ENCODE results near the gene TAAR2. TPM values are rescaled to one million over a fixed set of nuclear protein-coding genes. Genes with fewer than 3 reads are reported as not detected.
"Not testable (repeated sequence)": the region's sequence is repeated elsewhere in the genome, so short reads cannot be mapped to it uniquely, and the experiment has no call there.

Gene TAAR2
- total and polyA plus RNA-seq, 2 donors (not counting 1 experiment from before 2014, with no cell fraction given), result not detected

GRCh38 chr6:132611616-132612015 lies 12.5 kb downstream of the TAAR2 start:
- Histone ChIP-seq H3K27ac (ENCODE audit: insufficient read depth, low read length) (no peak overlapping the region), H4K20me1 (ENCODE audit: control insufficient read depth, extremely low read depth, insufficient read depth, low read length) (no peaks in the 10 kb centered on the region), H2AFZ (ENCODE audit: low read length) (no peak overlapping the region), H3K27me3 (ENCODE audit: control insufficient read depth, insufficient read depth, low read length) (peaks cover 2% of the 10 kb centered on the region), H3K4me2 (ENCODE audit: extremely low read depth, insufficient read depth, low read length) (no peak overlapping the region), H3K9me3 (ENCODE audit: control insufficient read depth, insufficient read depth, low read depth, low read length) (no peaks in the 10 kb centered on the region), H3K4me1 (ENCODE audit: control insufficient read depth, extremely low read depth, insufficient read depth, low read length) (no peaks in the 10 kb centered on the region), H3K36me3 (ENCODE audit: control insufficient read depth, insufficient read depth, low read length) (no peaks in the 10 kb centered on the region), H3K9ac (ENCODE audit: insufficient read depth, low read length) (no peak overlapping the region), H3K79me2 (ENCODE audit: control insufficient read depth, insufficient read depth, low read length) (no peaks in the 10 kb centered on the region), H3K4me3 (replicated peaks in 1 of 4; ENCODE audit: control extremely low read depth in 1 of 4, insufficient read depth in 1 of 4, low read depth in 3 of 4, low read length in 4 of 4) (no peak overlapping the region)
- TF ChIP-seq CTCF (conservative IDR thresholded peaks at IDR 0.05 in 1 of 2, IDR thresholded peaks at IDR 0.05 in 1 of 2; ENCODE audit: low read depth in 1 of 2, low read length in 2 of 2) (no peak), EZH2 (IDR thresholded peaks at IDR 0.05; ENCODE audit: low read length, missing control alignments) (no peak)
- no peak for DNase-seq (ENCODE audit: low read depth in 2 of 2)

- no peaks in the 10 kb centered on the region for H3K4me1 ChIP-seq (ENCODE audit: control insufficient read depth, extremely low read depth, insufficient read depth, low read length)
- H2AFZ ChIP-seq (ENCODE audit: low read length), result no peak overlapping the region
- no peaks in the 10 kb centered on the region for H4K20me1 ChIP-seq (ENCODE audit: control insufficient read depth, extremely low read depth, insufficient read depth, low read length)
- no peak overlapping the region for H3K9ac ChIP-seq (ENCODE audit: insufficient read depth, low read length)
- DNase-seq (ENCODE audit: low read depth in 2 of 2), result no peak
- no peak overlapping the region for H3K4me2 ChIP-seq (ENCODE audit: extremely low read depth, insufficient read depth, low read length)
- no peaks in the 10 kb centered on the region for H3K36me3 ChIP-seq (ENCODE audit: control insufficient read depth, insufficient read depth, low read length)
- H3K27ac ChIP-seq (ENCODE audit: insufficient read depth, low read length), result no peak overlapping the region
- H3K27me3 ChIP-seq (ENCODE audit: control insufficient read depth, insufficient read depth, low read length), result no peaks in the 10 kb centered on the region
- H3K4me3 ChIP-seq (replicated peaks in 1 of 4; ENCODE audit: control extremely low read depth in 1 of 4, insufficient read depth in 1 of 4, low read depth in 3 of 4, low read length in 4 of 4), result no peak overlapping the region
- no peaks in the 10 kb centered on the region for H3K79me2 ChIP-seq (ENCODE audit: control insufficient read depth, insufficient read depth, low read length)
- no peaks in the 10 kb centered on the region for H3K9me3 ChIP-seq (ENCODE audit: control insufficient read depth, insufficient read depth, low read depth, low read length)
- TF ChIP-seq CTCF (conservative IDR thresholded peaks at IDR 0.05 in 1 of 2, IDR thresholded peaks at IDR 0.05 in 1 of 2; ENCODE audit: low read depth in 1 of 2, low read length in 2 of 2) (no peak), EZH2 (IDR thresholded peaks at IDR 0.05; ENCODE audit: low read length, missing control alignments) (no peak)
These were observed 16.4 kb downstream of the TAAR2 start for GRCh38 chr6:132607544-132608233.

DNA sequence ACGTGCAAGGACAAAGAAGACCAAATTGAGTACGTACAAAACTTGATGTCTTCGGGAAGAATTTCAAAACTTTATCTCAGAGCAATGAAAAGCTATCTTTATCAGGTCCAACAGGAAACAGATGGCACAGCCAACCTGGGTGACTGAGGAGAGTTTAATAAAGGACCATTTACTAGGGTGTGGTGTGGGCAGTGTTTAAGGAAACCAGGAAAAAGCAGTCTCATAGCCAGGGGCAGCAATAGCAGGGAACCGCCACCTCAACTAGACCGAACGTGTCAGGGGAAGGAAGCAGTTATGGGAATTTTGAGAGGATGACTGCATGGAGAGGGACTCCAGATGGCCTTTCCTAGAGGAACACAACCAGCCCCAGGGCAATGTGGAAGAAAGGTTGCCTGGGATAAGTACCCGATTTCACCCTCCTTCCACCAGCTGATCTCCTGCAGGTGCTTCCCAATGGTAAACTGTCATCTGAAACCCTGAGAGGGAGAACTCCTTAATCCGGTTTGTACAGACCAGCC lies 19.4 kb downstream of the TAAR2 start:
- Histone ChIP-seq H3K27me3 (ENCODE audit: control insufficient read depth, insufficient read depth, low read length) (no peaks in the 10 kb centered on the region), H4K20me1 (ENCODE audit: control insufficient read depth, extremely low read depth, insufficient read depth, low read length) (no peaks in the 10 kb centered on the region), H3K36me3 (ENCODE audit: control insufficient read depth, insufficient read depth, low read length) (no peaks in the 10 kb centered on the region), H3K79me2 (ENCODE audit: control insufficient read depth, insufficient read depth, low read length) (no peaks in the 10 kb centered on the region), H3K4me2 (ENCODE audit: extremely low read depth, insufficient read depth, low read length) (no peak overlapping the region), H2AFZ (ENCODE audit: low read length) (no peak overlapping the region), H3K4me1 (ENCODE audit: control insufficient read depth, extremely low read depth, insufficient read depth, low read length) (no peaks in the 10 kb centered on the region), H3K27ac (ENCODE audit: insufficient read depth, low read length) (no peak overlapping the region), H3K4me3 (replicated peaks in 1 of 4; ENCODE audit: control extremely low read depth in 1 of 4, insufficient read depth in 1 of 4, low read depth in 3 of 4, low read length in 4 of 4) (no peak overlapping the region), H3K9ac (ENCODE audit: insufficient read depth, low read length) (no peak overlapping the region), H3K9me3 (ENCODE audit: control insufficient read depth, insufficient read depth, low read depth, low read length) (no peaks in the 10 kb centered on the region)
- no peak for TF ChIP-seq EZH2 (IDR thresholded peaks at IDR 0.05; ENCODE audit: low read length, missing control alignments)
- no peak for DNase-seq (ENCODE audit: low read depth in 2 of 2)

DNA sequence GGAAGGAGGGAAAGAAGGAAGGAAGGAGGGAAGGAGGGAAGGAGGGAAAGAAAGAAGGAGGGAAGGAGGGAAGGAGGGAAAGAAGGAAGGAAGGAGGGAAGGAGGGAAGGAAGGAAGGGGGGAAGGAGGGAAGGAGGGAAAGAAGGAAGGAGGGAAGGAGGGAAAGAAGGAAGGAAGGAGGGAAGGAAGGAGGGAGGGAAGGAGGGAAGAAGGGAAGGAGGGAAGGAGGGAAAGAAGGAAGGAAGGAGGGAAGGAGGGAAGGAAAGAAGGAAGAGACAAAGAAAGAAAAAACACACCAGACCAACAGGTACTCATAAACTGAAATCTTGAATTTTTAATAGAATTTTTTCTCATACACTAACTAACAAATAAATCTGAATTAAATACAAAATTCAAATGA lies 23.2 kb downstream of the TAAR2 start:
- not testable (repeated sequence) for H3K36me3 ChIP-seq (ENCODE audit: control insufficient read depth, insufficient read depth, low read length); DNase-seq (ENCODE audit: low read depth in 2 of 2); H3K79me2 ChIP-seq (ENCODE audit: control insufficient read depth, insufficient read depth, low read length); H4K20me1 ChIP-seq (ENCODE audit: control insufficient read depth, extremely low read depth, insufficient read depth, low read length); H3K27ac ChIP-seq (ENCODE audit: insufficient read depth, low read length); H3K4me1 ChIP-seq (ENCODE audit: control insufficient read depth, extremely low read depth, insufficient read depth, low read length); H3K9ac ChIP-seq (ENCODE audit: insufficient read depth, low read length); H2AFZ ChIP-seq (ENCODE audit: low read length); H3K4me2 ChIP-seq (ENCODE audit: extremely low read depth, insufficient read depth, low read length); H3K27me3 ChIP-seq (ENCODE audit: control insufficient read depth, insufficient read depth, low read length); H3K9me3 ChIP-seq (ENCODE audit: control insufficient read depth, insufficient read depth, low read depth, low read length); H3K4me3 ChIP-seq (replicated peaks in 1 of 4; ENCODE audit: control extremely low read depth in 1 of 4, insufficient read depth in 1 of 4, low read depth in 3 of 4, low read length in 4 of 4)

Data from fibroblast of lung (primary cell).